ENCODE results near the gene HIP1. TPM values are rescaled to one million over a fixed set of nuclear protein-coding genes. Genes with fewer than 3 reads are reported as not detected.
"Not testable (repeated sequence)": the region's sequence is repeated elsewhere in the genome, so short reads cannot be mapped to it uniquely, and the experiment has no call there.

The HIP1 gene
- total RNA-seq, 1 experiment from 2014 or later, result 17.5 TPM

DNA sequence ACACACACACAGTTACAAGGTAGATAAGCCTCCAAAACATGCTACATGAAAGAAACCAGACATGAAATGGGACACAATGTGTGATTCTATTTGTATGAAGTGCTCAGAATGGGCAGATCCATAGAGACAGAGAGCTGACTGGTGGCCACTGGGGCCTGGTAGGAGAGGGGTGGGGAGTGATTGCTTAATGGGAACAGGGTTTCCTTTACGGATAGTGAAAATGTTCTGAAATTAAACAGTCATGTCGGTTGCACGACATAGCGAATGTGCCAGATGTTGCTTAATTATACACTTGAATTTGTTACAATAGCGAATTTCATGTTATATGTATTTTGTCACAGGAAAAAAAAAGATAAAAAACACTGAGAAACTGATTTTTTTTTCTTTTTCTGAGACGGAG lies 124.3 kb downstream of the HIP1 start:
- no peak for DNase-seq (ENCODE audit: low spot score)

DNA sequence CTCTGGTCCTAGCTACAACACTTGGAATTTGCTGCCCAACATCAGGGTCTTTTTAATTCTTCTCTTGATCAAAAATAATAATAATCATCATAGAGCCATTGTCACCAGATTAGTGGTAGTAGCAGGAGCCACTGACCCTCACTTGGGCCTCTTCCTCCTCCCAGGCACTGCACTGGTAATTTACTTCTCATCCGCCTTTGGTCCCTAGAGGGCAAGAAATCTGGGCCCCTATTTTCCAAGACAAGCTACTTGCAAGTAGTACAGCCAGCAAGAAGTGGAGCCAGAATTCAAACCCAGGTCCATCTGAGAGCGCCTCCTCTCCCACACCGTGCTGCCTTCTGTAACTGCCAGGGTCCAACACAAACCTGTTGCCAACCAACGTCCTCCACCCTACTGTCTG lies 125.4 kb downstream of the HIP1 start:
- DNase-seq (ENCODE audit: low spot score), result no peak

DNA sequence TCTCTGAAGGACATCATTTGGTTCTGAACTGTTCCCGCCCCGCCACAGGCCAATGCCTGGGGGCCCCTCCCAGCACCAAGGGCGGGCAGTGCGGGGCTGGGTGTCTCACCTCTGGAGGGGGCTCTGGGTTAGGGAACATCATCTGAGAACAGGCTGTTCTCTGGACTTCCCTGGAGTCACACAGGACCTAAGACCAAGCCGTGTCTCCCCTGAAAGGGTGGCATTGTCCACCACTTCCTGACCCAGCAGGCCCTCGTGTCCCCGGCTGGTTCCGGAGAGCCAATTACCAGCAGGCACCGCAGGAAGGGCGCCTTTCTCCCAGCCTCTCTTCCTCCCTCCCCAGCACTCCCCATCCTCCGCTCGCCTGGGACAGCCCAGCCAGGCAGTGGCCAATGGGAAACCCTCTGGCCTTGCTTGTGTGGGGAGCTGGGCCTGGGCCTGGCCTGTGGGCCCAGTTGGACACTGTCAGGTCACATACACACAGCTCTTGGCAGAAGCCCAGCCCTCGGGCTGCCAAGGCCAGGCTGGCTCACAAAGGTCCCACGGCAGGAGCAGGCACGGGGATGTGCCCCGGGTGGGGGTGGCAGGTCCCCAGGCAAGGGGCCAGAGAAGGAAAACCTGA lies 127.1 kb downstream of the HIP1 start:
- no peak for DNase-seq (ENCODE audit: low spot score)

DNA sequence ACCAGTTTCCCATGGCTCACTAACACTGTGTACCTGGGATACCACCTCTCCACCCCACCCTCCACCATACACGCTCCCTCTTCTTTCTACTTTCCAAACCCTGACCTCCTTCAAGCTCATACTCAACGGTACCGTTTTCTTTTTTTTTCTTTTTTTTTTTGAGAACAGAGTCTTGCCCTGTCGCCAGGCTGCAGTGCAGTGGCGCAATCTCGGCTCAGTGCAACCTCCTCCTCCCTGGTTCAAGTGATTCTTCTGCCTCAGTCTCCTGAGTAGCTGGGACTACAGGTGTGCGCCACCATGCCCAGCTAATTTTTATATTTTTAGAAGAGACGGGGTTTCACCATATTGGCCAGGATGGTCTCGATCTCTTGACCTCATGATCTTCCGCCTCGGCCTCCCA lies 129.3 kb downstream of the HIP1 start:
- not testable (repeated sequence) for DNase-seq (ENCODE audit: low spot score)

DNA sequence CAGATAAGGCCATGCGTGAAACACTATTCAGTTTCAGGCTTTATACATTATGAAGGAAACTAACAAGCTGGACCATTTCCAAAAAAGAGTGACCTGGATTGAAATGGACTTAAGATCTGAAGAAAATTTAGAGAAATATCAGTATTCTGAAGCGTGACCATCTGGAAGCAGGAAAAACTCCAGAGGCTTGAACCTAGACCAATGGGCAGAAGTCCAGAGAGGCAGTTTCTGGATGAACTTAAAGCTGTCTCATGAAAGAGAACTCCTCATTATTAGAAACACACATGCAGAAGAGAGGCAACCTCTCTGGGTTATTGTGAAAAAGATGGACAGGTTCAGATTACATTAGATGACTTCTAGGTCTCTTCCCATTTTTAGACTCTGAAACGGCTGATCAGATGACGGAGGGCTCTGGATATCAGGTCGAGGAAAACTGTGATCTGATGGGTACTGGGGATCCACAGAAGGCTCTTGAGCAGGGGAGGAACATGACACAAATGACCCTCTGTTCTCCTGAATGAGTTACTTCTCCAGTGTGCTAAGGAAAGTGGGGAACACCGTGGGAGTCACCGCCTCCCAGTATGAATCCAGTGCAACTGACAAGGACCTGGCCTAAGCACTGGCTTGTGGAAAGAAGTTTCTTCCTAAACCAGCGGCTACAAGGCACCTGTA lies 130.2 kb downstream of the HIP1 start:
- no peak for DNase-seq (ENCODE audit: low spot score)

DNA sequence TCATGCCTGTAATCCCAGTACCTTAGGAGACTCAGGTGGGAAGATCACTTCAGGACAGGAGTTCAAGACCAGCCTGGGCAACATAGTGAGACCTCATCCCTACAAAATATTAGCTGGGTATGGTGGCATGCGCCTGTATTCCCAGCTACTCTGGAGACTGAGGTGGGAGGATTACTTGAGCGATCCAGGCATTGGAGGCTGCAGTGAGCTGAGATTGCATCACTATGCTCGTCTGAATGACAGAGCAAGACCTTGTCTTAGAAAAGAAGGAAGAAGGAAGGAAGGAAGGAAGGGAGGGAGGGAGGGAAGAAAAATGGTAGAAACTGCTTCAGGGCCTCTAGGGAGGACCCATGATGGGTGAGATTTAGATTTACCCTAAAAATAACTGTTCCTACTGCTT lies 134.3 kb downstream of the HIP1 start:
- DNase-seq (ENCODE audit: low spot score), result no peak

DNA sequence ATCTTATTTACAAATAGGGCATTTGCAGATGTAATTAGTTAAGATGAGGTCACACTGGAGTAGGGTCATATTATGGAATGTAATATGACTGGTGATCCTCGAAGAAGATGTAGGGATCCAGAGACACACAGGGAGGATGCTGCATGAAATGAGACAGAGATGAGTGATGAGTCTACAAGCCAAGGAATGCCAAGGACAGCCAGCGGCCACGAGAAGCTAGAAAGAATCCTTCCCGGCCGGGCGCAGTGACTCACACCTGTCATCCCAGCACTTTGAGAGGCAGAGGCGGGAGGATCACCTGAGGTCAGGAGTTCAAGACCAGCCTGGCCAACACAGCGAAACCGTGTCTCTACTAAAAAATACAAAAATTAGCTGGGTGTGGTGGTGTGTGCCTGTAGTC lies 135.9 kb downstream of the HIP1 start:
- DNase-seq (ENCODE audit: low spot score), result not testable (repeated sequence)

DNA sequence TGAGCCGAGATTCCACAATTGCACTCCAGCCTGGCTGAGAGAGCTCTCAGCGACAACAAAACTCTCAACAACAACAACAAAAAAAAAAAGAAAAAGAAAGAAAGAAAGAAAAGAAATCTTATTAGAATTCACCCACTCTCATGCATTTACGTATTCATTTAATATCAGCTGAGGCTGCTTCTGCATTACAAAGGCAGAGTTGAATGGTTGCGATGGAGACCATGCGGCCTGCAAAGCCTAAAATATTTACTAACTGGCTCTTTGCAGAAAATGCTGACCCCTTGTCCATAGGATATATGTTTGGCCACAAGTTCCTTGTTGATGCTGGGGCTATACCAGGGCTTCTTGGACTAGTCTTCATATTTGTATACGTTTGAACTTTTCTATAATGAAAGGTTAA lies 137.2 kb downstream of the HIP1 start:
- no peak for DNase-seq (ENCODE audit: low spot score)

DNA sequence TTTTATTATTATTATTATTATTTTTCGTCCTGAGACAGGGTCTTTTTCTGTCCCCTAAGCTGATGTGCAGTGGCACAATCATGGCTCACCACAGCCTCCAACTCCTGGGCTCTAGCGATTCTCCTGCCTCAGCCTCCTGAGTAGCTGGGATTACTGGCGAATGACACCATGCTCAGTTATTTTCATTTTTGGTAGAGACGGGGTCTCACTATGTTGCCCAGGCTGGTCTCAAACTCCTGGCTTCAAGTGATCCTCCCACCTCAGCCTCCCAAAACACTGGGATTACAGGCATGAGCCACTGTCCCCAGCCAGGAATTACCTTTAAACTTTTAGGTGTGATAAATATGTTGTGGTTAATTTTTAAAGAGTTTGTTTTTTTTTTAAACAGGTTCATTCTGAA lies 138.0 kb downstream of the HIP1 start:
- not testable (repeated sequence) for DNase-seq (ENCODE audit: low spot score)

DNA sequence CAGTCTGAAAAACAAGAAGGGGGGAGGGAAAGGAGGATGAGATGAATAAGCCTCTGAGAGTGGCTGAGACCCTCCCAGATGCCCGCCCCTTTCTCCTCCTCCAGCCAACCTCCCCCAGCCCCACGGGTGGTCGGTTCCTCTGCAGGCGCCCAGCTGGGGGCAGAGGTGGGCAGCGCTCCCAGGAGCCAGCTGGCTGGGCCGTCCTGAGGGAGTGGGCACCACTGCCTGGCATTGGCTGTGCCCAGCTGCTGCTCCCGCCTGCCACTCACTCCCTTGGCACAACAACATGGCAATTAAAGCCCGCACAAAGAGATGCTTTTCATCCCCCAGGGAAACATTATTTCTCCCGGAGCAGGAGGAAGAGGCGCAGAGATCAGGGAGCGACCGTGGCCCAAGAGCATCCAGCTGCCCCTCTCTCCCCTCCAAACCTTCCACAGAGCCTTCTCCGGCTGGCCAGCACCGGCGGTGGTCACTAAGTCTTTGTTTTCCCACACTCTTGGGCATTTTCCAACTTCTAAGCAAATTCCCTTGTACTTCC lies 139.4 kb downstream of the HIP1 start:
- DNase-seq (ENCODE audit: low spot score), result no peak

DNA sequence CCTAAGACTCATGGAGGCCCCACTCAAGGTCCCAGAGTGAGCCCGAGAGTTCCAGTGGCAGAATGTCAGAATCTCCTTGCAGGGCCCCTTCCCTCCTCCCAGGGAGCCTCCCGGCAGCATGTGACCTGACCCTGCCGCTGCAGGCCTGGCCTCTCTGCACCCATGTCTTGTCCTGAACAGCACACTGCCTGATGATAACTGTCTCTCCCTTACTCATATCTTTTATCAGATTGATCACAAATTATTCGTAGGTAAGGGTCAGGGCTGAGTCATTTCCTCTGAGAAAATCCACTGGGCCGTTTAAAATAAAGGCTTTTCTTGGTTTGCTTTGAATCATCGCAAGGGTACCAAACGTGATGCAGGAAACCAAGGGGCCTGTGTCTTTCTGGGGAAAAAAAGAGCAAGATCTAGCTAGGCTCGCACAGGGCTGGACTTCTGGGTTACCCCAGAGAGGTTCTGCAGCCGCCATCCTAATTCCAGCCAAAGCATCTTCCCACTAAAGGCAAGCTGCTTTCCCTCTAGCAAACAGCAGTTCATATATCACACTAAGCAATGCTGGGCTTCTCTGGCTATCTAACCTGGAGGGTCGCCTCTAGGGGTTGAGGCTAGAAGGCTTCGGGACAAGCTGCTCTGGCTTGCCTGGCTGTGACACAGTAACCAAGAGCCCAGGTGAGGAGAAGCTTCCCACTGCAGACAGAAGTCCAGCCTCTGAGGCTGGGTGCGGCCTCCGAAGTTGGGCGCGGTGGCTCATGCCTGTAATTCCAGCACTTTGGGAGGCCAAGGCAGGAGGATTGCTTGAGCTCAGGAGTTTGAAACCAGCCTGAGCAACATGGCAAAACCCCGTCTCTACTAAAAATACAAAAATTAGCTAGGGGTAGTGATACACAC lies 141.8 kb downstream of the HIP1 start:
- no peak for DNase-seq (ENCODE audit: low spot score)

DNA sequence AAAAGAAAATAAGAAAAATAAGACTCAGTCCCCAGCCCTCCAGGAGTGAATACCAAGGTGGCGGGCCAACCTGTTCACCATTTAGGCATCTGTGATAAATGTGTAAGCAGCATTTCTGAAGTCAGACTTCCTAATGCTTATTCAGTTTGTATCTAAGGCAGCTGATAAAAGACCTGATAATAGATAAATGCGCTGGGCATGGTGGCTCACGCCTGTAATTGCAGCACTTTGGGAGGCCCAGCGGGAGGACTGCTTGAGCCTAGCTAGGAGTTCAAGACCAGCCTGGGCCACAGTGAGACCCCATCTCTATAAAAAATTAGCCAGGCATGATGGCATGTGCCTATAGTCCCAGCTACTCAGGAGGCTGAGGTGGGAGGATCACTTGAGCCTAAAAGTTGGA lies 143.0 kb downstream of the HIP1 start:
- DNase-seq (ENCODE audit: low spot score), result no peak

DNA sequence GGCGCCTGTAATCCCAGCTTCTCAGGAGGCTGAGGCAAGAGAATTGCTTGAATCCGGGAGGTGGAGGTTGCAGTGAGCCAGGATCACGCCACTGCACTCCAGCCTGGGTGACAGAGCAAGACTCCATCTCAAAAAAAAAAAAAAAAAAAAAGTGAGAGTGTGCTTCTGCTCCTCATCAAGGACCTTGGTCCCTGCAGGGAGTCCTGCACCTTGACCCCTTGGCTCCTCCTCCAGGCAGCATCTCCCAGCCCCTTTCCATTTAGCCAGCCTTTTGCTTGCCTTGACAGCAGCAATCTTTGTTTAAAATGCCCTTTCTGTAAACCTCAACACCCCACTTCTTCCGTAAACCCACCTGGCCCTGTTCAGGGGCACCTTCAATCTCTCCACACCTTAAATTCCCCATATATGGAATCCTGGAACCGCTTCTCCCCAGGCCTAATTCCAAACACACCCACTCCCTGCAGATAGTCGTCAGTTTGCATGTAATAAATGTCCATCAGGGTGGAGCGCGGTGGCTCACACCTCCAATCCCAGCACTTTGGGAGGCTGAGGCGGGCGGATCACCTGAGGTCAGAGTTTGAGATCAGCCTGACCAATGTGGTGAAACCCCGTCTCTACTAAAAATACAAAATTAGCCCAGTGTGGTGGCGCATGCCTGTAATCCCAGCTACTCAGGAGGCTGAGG lies 145.1 kb downstream of the HIP1 start:
- DNase-seq (ENCODE audit: low spot score), result not testable (repeated sequence)

DNA sequence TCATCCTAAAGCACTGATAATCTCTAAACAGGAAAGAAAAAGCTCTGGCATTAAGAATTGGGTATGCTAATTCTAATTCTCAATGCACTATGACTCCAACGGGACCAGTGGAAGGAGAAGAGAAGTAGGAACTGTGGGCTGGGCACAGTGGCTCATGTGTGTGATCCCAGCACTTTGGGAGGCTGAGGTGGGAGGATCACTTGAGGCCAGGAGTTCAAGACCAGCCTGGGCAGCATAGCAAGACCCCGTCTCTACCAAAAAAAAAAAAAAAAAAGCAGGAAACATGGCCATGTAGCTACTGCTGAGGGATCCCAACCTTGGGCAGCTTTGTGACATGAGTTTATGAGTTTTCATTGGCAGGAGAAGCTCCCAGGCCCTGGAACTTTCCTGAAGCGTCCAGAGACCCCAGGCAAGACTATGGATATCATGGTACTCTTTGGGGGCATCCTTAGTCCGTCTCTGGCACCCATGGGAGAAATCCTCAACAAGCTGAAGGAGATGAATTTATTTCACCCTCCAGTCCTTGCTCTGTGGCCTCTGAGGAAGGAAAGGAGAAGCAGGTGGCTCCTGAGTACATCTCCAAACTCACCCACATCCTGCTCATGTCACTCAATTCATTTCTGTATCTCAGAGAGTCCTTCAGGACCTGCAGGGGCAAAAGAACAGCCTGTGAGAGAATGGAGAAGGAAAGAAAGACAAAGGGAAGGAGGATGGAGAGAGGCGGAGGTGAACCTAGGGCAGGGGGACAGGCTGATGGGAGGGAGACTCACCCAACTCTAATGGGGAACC lies 147.1 kb downstream of the HIP1 start:
- DNase-seq (ENCODE audit: low spot score), result no peak

DNA sequence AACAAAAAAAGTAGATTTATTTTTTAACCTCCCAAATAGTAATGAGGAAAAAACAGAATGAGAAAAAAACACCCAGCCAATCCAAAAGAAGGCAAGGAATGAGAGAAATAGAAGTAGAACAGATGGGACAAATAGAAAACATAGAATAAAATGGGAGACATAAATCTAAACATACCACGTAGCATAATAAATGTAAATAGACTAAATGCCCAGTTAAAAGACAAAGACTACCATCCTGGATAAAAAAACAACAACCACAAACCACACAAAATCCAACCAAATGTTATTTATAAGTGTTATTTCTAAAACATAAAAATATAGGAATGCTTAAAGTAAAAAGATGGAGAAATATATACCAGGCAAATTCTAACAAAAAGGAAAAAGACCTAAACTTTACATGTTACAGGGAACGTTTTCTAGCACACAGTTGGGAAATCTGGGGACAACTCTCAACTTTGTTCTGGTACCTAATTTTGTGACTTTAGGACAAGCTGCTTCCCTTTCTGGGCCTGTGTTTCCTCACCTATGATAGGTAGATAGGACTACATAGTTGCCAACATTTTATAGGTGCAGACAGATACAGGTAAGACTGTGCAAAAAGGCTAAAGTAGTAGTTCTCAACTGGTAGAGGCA lies 148.3 kb downstream of the HIP1 start:
- DNase-seq (ENCODE audit: low spot score), result no peak

DNA sequence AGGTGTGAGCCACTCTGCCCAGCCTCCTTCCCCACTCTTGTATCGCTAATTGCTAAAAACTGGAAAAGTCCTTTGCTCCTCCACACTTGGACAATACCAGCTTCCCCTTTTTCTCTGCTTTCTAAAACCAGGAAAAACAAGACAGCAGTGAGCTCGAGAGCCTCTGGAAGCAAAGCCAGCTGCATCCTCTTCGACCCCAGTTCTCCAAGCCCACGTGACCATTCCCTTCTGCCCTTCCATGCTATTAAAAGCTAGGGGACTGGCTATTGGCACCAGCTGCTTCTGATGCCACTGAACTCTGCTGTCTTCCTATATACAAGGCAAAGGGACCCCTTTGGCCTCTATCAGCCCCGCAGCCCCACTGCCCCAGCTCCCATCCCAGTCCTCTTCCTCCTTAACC lies 154.4 kb downstream of the HIP1 start:
- no peak for DNase-seq (ENCODE audit: low spot score)

DNA sequence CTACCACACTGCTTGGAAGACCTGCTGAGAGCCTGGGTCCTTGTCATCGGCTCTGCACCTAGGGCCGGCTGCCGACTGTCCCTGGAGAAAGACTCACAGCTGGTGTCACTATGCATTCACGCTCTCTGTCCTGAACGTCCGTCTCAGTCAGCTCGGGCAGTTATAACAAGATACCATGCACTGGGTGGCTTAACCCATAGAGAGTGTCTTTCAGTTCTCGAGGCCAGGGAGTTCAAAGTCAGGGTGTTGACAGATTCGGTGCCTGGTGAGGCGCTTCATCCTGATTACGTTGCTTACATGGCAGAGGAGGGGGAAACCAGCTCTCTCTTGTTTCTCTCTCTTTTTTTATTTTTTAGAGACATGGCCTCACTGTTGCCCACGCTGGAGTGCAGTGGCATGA lies 155.5 kb downstream of the HIP1 start:
- DNase-seq (ENCODE audit: low spot score), result no peak

DNA sequence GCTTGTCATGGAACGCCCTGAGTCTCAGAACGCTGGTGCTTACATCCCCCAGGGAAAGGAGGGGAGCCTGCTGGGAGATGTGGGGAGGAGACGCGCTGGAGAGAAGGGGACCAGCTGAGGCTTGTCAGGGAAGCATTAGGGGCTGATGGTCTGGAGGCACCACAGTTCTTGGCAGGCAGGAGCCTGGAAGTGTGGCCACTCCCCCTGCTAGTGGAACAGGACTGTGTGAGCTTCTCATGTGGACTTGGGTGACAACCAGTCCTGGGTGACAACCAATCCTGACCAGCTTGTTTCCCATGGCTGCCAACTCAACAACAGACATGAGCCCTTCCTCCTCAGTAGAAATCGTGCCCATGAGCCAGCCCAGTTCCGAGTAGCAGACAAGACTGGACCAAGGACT lies 158.8 kb downstream of the HIP1 start:
- no peak for DNase-seq (ENCODE audit: low spot score)

DNA sequence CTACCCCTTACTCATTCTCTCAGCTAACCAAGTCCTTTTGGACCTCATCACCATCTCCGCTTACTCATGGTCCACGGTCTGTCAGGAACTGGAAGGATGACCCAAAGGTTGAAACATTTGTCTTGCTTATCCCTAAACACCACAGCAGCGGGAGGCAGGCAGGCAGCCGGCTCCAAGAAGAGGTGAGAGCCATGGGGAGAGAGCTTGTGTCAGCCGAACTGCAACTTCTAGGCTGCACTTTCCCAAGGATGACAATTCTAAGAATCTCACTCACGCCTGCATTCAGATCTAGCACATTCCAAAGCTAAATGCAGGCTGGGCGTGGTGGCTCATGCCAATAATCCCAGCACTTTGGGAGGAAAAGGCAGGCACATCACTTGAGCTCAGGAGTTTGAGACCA lies 160.7 kb downstream of the HIP1 start:
- no peak for DNase-seq (ENCODE audit: low spot score)

DNA sequence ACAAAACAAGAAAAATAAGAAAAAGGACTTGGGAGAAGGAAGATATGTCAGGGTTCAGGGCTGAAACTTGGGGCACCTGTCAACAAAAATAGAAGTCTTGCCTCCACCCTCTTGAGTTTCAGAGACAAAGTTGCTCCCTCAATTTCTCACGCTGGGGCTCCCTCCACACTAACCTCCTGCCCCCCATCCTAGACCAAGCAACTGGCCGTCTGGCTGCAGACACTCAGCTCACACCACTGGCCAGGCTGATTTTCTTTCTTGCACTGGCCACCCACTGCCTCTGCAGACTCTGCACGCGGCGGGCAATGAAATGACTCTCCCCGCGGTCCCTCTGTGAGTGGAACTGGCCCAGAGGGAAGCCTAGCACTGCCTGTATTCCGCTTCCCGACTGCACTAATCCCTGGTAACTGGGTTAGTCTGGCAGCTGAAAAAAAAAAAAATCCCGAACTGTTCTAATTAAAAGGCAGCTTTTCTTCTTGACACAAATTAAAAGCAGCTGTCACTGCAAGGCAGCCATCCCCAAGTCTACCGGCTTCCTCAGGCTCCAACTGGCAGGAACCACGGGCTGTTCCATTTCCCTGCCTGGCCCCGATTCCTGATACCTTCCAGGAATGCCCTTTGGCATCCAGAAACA lies 163.1 kb downstream of the HIP1 start:
- DNase-seq (ENCODE audit: low spot score), result no peak

All from H4 (cell line).